GM19468 (cell line): Measurements from ENCODE around the gene RHOXF2.
A peak's percentile ranks its signal among the peaks of the same experiment; 100 is the strongest.
"Not testable (repeated sequence)": the region's sequence is repeated elsewhere in the genome, so short reads cannot be mapped to it uniquely, and the experiment has no call there.

Experiments
- ATAC-seq: cut with Tn5 transposase; IDR thresholded peaks from one replicate; pipeline ENCODE4 v1.9.1; 2021; ENCODE audit warnings: mild to moderate bottlenecking, moderate library complexity, moderate number of reproducible peaks; ENCODE audit not compliant: unreplicated experiment; ENCODE audit errors: extremely low read depth

Gene RHOXF2, protein sequence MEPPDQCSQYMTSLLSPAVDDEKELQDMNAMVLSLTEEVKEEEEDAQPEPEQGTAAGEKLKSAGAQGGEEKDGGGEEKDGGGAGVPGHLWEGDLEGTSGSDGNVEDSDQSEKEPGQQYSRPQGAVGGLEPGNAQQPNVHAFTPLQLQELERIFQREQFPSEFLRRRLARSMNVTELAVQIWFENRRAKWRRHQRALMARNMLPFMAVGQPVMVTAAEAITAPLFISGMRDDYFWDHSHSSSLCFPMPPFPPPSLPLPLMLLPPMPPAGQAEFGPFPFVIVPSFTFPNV

DNA sequence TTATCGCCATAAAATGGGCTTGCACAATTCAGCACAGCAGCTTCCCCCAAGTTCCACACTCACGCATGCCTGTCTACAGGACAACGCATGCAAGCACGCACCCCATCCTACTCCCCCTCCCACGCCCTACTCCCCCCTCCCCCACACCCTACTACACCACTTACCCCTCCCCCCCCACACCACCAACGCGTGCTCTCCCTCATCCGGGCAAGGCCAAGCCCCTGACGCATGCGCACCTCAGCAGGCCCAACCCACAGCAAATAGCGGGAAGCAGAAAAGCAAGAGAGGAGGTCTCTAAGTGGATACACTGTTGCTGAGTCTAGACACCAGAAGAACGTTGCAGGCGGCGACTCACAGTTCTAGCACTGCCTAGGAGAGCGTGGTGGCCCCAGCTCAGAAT lies at the start of gene RHOXF2:
Gene RHOXF2 (plus strand): TSS at position 301 of the 400 bp plus-strand sequence. CDS start 138 bp downstream, outside the sequence.
- ATAC-seq: not testable (repeated sequence)

DNA sequence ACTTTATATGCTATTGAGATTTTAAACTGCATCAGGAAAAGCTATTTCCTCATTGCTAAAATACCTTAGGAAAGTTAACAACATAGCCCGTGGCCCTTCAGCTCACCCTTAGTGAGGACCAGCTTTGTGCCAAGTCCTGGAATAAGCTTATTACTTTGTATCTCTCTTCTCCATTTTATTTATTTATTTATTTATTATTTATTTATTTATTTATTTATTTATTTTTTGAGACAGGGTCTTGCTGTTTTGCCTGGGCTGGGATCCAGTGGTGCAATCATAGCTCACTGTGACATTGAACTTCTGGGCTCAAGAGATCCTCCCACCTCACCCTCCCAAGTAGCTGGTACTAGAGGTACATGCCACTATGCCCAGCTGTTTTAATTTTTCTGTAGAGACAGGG lies 49.0 kb upstream of the RHOXF2 start:
- no peak for ATAC-seq

- no peak for ATAC-seq
Measured at GRCh38 chrX:120111611-120112010, 46.8 kb upstream of the RHOXF2 start.

DNA sequence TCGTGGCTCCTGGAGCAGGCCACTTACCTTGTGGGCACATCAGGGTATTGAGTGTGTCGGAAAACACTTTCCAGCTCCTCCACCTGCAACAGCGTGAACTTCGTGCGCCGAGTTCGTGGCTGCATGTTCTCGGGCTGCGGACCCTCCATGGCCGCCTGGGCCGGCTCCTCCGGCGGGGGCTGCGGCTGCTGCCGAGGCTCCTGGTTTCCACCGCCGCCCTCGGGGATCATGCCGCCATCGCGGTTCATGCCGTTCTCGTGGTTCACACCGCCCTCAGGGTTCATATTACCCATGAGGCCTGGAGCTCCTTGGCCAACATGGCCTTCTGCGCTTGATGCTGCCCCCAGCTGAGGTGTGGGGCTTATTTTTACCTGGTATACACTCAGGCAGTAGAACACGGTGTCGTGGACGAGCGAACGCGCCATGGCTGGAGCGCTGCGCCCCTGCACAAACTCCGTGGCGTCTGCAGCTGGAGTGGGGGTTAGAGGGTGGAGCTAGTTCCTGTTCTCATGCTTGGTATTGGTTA lies 42.9 kb upstream of the RHOXF2 start, which contains the start of gene RHOXF1:
Gene RHOXF1 (minus strand): TSS at position 476 of the 526 bp plus-strand sequence. CDS start 51 bp downstream, at position 425.
- ATAC-seq: no peak

GRCh38 chrX:120120223-120120622 lies 38.2 kb upstream of the RHOXF2 start:
- ATAC-seq: no peak

- no peak for ATAC-seq
Measured at GRCh38 chrX:120125444-120125843, 33.0 kb upstream of the RHOXF2 start.

GRCh38 chrX:120128306-120128846 lies 30.0 kb upstream of the RHOXF2 start:
- not testable (repeated sequence) for ATAC-seq

DNA sequence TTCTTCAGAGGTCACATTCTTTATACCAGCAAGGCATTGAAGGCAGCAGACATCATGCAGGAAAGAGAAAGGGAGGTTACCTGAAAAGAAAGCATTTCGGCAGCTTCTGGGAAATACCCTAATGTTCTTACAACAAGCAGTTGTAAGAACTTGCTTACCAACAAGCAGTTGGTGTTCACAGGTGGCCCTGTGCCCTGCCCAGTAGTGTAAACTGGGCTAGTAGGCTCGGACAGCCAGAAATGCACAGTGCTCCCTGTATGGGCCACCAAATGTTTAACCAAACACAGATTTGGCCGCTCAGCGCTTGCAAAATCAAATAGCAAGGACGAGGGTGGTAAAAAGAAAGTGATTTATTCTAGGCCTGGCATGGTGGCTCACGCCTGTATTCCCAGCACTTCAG lies 22.3 kb upstream of the RHOXF2 start:
- no peak for ATAC-seq

- ATAC-seq: no peak
Measured at GRCh38 chrX:120136840-120137239, 21.6 kb upstream of the RHOXF2 start.

- ATAC-seq: no peak
Measured at GRCh38 chrX:120137439-120137838, 21.0 kb upstream of the RHOXF2 start.

GRCh38 chrX:120140293-120140981 lies 18.0 kb upstream of the RHOXF2 start:
- no peak for ATAC-seq

DNA sequence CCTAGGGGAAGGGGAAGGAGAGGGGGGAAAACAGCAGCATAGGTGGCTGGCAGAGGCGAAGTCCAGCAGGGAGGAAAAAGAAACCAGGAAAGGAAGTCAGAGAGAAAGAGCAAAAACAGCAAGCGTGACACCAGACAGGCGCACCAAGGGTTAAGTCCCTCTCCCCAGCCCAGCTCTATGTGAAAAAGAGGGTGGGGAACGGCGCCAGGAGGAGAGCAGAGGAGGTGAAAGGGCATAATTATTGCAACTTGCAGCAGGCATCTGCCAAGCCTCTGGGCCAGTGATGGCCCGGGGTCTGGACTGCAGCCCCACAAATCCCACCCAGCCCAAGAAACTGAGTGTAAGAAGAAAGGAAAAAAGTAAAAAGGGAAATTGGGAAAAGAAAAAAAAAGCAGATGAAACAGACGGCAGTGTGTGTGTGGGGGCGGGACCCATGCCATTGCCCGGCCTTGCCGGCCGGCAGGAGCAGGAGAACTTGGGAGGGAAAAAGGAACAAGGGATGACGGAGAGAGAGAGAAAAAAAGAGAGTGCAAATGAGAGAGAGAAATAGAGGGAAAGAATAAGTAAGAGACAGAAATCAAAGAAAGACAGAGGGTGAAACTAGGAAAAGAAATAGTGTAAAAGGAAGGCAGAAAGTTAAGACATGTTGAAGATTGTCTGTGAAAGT lies 14.1 kb upstream of the RHOXF2 start:
- no peak for ATAC-seq

GRCh38 chrX:120145295-120145925 lies 13.0 kb upstream of the RHOXF2 start:
- no peak for ATAC-seq

DNA sequence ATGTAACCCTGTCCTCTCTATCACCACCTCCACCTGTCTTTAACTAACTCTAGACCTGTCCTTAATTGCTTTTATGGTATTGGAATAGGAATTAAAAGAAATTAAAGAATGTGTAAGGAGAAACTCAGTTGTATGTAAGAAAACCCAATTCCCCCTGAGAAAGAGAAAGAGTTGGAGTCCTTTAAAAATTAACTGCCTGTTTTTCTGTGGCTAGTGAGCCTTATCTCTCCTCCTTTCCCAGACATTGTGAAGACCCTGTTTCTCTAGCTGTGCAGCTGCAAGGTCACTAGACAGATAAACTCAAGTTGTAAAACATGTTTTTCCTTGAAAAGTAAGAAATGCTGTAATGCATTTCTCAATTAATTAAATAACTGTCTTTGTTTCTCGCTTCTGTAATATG lies 12.1 kb upstream of the RHOXF2 start:
- not testable (repeated sequence) for ATAC-seq

- no peak for ATAC-seq
Measured at GRCh38 chrX:120147537-120147936, 10.9 kb upstream of the RHOXF2 start.

GRCh38 chrX:120150109-120150744 lies 8.2 kb upstream of the RHOXF2 start:
- ATAC-seq: not testable (repeated sequence)

GRCh38 chrX:120159086-120159485 lies 673 bp downstream of the RHOXF2 start:
- not testable (repeated sequence) for ATAC-seq

- ATAC-seq: not testable (repeated sequence)
Measured at GRCh38 chrX:120193254-120193653, 34.8 kb downstream of the RHOXF2 start.

DNA sequence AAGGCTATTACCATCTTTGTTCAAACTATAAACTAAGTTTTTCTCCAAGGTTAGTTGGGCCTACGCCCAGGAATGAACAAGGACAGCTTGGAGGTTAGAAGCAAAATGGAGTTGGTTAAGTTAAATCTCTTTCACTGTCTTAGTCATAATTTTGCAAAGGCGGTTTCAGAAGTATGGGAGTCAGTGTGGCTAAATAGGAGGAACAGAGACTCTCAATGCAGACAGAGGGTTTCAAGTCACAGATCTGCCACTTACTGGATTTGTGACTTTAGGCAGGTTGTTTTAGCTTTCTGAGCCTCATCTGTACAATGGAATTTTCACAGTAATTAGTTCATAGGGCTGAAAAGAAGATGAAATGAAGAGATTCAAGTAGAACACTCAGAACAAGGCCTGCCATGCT lies 35.3 kb downstream of the RHOXF2 start:
- peak; percentile 51 for ATAC-seq

GRCh38 chrX:120195786-120196185 lies 37.4 kb downstream of the RHOXF2 start:
- not testable (repeated sequence) for ATAC-seq
